ENCODE results near the gene DMXL1. TPM values are rescaled to one million over a fixed set of nuclear protein-coding genes. Genes with fewer than 3 reads are reported as not detected.

The DMXL1 gene
- polyA plus RNA-seq, 2 donors: 9.3 to 14.2 TPM

- H3K27ac ChIP-seq (ENCODE audit: low read depth in 2 of 2, low read length in 1 of 2): no peak overlapping the region
- 95 to 97% methylated on average over 2 of the region's 2 CpGs for WGBS, 2 donors
- H3K4me1 ChIP-seq (ENCODE audit: control insufficient read depth in 2 of 2, insufficient read depth in 2 of 2, low read length in 1 of 2): peaks cover 2 to 7% of the 10 kb centered on the region in 2 donors
- H3K36me3 ChIP-seq (ENCODE audit: control insufficient read depth in 2 of 2, insufficient read depth in 2 of 2, low read length in 1 of 2): no peaks in the 10 kb centered on the region
- H3K27me3 ChIP-seq (ENCODE audit: control insufficient read depth in 1 of 2, insufficient read depth in 2 of 2, low read length in 2 of 2): no peaks in the 10 kb centered on the region
- no peaks in the 10 kb centered on the region for H3K9me3 ChIP-seq (ENCODE audit: control insufficient read depth in 2 of 2, insufficient read depth in 1 of 2, low read depth in 1 of 2, low read length in 1 of 2)
- H3K4me3 ChIP-seq (ENCODE audit: low read depth in 1 of 2, low read length in 2 of 2): no peak overlapping the region
These were observed 211.7 kb downstream of the DMXL1 start for GRCh38 chr5:119282628-119283027.

GRCh38 chr5:119284031-119284430 lies 213.1 kb downstream of the DMXL1 start:
- Histone ChIP-seq H3K4me1 (ENCODE audit: control insufficient read depth in 2 of 2, insufficient read depth in 2 of 2, low read length in 1 of 2) (peaks cover 0 to 4% of the 10 kb centered on the region in 2 donors), H3K27me3 (ENCODE audit: control insufficient read depth in 1 of 2, insufficient read depth in 2 of 2, low read length in 2 of 2) (no peaks in the 10 kb centered on the region), H3K9me3 (ENCODE audit: control insufficient read depth in 2 of 2, insufficient read depth in 1 of 2, low read depth in 1 of 2, low read length in 1 of 2) (no peaks in the 10 kb centered on the region), H3K36me3 (ENCODE audit: control insufficient read depth in 2 of 2, insufficient read depth in 2 of 2, low read length in 1 of 2) (no peaks in the 10 kb centered on the region), H3K4me3 (ENCODE audit: low read depth in 1 of 2, low read length in 2 of 2) (no peak overlapping the region), H3K27ac (ENCODE audit: low read depth in 2 of 2, low read length in 1 of 2) (no peak overlapping the region)
- WGBS, 2 donors: 68 to 74% methylated on average over 1 of the region's 1 CpG

DNA sequence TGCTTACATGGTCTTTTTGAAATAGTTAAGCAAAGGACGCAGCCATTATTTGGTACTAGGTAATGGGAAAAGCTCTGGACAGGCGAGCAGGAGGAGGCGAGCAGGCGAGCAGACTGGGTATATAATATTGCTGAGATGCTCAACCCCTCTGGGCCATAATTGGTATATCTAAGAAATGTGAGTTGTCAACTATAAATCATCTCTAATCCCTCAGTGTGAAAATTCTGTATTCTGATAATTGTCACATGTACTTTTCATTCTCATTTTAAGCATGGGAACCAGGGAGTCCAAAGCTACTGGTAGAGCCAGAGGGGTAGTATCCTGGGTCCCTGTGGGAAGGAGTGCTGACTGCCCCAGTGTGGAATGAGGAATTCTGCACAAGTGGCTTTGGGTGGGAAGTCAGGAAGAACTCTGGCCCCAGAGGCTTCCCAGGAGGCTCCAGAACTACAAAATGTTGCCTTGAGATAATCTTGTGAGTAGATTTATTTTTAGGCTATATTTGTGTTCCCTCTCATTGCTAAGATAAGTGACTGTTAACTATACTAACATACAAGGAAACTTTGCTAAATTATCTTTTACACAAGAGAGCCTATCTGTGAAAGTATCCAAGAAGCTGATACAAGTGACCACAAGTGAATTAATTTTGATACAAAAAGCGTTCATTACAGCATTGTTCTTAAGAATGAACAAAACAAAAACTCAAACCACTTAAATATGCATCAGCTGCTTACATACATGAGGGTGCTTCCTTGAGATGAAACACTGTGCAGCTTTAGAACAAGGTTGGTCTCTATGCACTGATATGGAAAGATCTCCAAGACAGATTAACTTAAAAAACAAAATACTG lies 214.4 kb downstream of the DMXL1 start:
- no peak overlapping the region for H3K4me3 ChIP-seq (ENCODE audit: low read depth in 1 of 2, low read length in 2 of 2)
- H3K27me3 ChIP-seq (ENCODE audit: control insufficient read depth in 1 of 2, insufficient read depth in 2 of 2, low read length in 2 of 2): no peaks in the 10 kb centered on the region
- H3K27ac ChIP-seq (ENCODE audit: low read depth in 2 of 2, low read length in 1 of 2): no peak overlapping the region
- no peaks in the 10 kb centered on the region for H3K36me3 ChIP-seq (ENCODE audit: control insufficient read depth in 2 of 2, insufficient read depth in 2 of 2, low read length in 1 of 2)
- 88% methylated on average over 5 of the region's 5 CpGs for WGBS, 2 donors
- no peaks in the 10 kb centered on the region for H3K9me3 ChIP-seq (ENCODE audit: control insufficient read depth in 2 of 2, insufficient read depth in 1 of 2, low read depth in 1 of 2, low read length in 1 of 2)
- H3K4me1 ChIP-seq (ENCODE audit: control insufficient read depth in 2 of 2, insufficient read depth in 2 of 2, low read length in 1 of 2): peaks cover 2 to 4% of the 10 kb centered on the region in 2 donors

GRCh38 chr5:119286511-119287488 lies 215.9 kb downstream of the DMXL1 start:
- no peaks in the 10 kb centered on the region for H3K9me3 ChIP-seq (ENCODE audit: control insufficient read depth in 2 of 2, insufficient read depth in 1 of 2, low read depth in 1 of 2, low read length in 1 of 2)
- WGBS, 2 donors: 90% methylated on average over 8 of the region's 8 CpGs
- H3K4me3 ChIP-seq (ENCODE audit: low read depth in 1 of 2, low read length in 2 of 2): no peak overlapping the region
- H3K36me3 ChIP-seq (ENCODE audit: control insufficient read depth in 2 of 2, insufficient read depth in 2 of 2, low read length in 1 of 2): no peaks in the 10 kb centered on the region
- peaks cover 4% of the 10 kb centered on the region in 2 donors for H3K4me1 ChIP-seq (ENCODE audit: control insufficient read depth in 2 of 2, insufficient read depth in 2 of 2, low read length in 1 of 2)
- no peak overlapping the region for H3K27ac ChIP-seq (ENCODE audit: low read depth in 2 of 2, low read length in 1 of 2)
- H3K27me3 ChIP-seq (ENCODE audit: control insufficient read depth in 1 of 2, insufficient read depth in 2 of 2, low read length in 2 of 2): no peaks in the 10 kb centered on the region

DNA sequence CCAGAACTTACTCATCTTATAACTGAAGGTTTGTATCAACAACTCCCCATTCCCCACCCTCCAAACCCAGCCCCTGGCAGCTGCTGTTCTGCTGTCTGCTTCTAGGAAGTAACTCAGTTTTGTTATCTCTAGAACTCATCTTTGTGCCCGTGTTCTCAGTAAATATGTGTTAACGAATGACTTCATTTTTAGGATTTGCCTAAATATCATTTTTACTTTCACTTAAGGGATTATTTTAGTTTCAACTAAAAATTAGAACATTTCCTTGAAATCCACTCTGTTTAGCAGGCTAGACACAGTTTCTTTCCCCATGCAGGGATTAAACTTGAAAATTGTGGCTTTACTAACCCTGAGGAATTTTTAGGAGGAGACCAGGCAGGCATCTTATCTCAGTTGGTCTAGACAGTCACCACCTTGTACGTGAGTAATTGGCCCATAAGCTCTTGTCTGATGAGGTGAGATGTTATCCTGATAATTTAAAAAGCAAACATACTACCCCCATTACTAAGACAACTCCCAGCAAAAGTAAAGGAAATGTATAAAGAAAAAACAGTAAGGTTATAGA lies 216.7 kb downstream of the DMXL1 start:
- H3K36me3 ChIP-seq (ENCODE audit: control insufficient read depth in 2 of 2, insufficient read depth in 2 of 2, low read length in 1 of 2): no peaks in the 10 kb centered on the region
- H3K4me1 ChIP-seq (ENCODE audit: control insufficient read depth in 2 of 2, insufficient read depth in 2 of 2, low read length in 1 of 2): peaks cover 4% of the 10 kb centered on the region in 2 donors
- 26 to 33% methylated on average over 3 of the region's 3 CpGs for WGBS, 2 donors
- H3K9me3 ChIP-seq (ENCODE audit: control insufficient read depth in 2 of 2, insufficient read depth in 1 of 2, low read depth in 1 of 2, low read length in 1 of 2): no peaks in the 10 kb centered on the region
- no peak overlapping the region for H3K4me3 ChIP-seq (ENCODE audit: low read depth in 1 of 2, low read length in 2 of 2)
- H3K27ac ChIP-seq (ENCODE audit: low read depth in 2 of 2, low read length in 1 of 2): no peak overlapping the region
- no peaks in the 10 kb centered on the region for H3K27me3 ChIP-seq (ENCODE audit: control insufficient read depth in 1 of 2, insufficient read depth in 2 of 2, low read length in 2 of 2)

- H3K27me3 ChIP-seq (ENCODE audit: control insufficient read depth in 1 of 2, insufficient read depth in 2 of 2, low read length in 2 of 2): no peaks in the 10 kb centered on the region
- peaks cover 4% of the 10 kb centered on the region in 2 donors for H3K4me1 ChIP-seq (ENCODE audit: control insufficient read depth in 2 of 2, insufficient read depth in 2 of 2, low read length in 1 of 2)
- no peak overlapping the region for H3K27ac ChIP-seq (ENCODE audit: low read depth in 2 of 2, low read length in 1 of 2)
- no peaks in the 10 kb centered on the region for H3K36me3 ChIP-seq (ENCODE audit: control insufficient read depth in 2 of 2, insufficient read depth in 2 of 2, low read length in 1 of 2)
- 25 to 32% methylated on average over 2 of the region's 2 CpGs for WGBS, 2 donors
- no peak overlapping the region for H3K4me3 ChIP-seq (ENCODE audit: low read depth in 1 of 2, low read length in 2 of 2)
- H3K9me3 ChIP-seq (ENCODE audit: control insufficient read depth in 2 of 2, insufficient read depth in 1 of 2, low read depth in 1 of 2, low read length in 1 of 2): no peaks in the 10 kb centered on the region
These were observed 217.6 kb downstream of the DMXL1 start for GRCh38 chr5:119288379-119289033.

DNA sequence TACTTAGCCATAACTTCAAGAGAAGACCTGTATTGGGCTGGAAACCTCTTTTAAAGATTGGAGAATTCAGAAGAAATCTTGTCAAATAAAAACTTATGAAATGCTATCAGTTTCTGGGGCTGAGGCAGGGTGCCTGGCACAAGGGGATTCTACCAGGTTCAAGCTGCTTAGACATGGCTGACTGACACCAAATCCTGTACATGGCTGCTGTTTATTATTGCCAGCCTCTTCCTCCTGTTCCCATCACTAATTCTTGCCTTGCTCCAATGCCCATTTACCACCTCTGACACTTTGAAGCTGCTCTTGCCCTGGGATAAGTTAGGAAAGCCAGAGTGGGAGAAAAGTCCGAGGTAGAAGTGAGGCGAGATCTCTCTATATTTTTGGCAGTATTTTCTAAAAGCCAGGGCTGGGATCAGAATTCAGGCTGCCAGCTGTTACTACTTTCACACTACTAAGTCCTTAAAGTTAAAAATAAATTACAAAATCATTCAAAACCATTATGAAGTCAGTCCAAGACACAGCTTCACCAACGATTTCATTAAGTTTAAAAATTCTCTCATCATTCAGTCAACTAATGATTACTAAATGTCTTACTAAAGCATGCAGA lies 218.7 kb downstream of the DMXL1 start:
- Histone ChIP-seq H3K9me3 (ENCODE audit: control insufficient read depth in 2 of 2, insufficient read depth in 1 of 2, low read depth in 1 of 2, low read length in 1 of 2) (no peaks in the 10 kb centered on the region), H3K27me3 (ENCODE audit: control insufficient read depth in 1 of 2, insufficient read depth in 2 of 2, low read length in 2 of 2) (no peaks in the 10 kb centered on the region), H3K36me3 (ENCODE audit: control insufficient read depth in 2 of 2, insufficient read depth in 2 of 2, low read length in 1 of 2) (no peaks in the 10 kb centered on the region), H3K4me3 (ENCODE audit: low read depth in 1 of 2, low read length in 2 of 2) (no peak overlapping the region), H3K27ac (ENCODE audit: low read depth in 2 of 2, low read length in 1 of 2) (no peak overlapping the region), H3K4me1 (ENCODE audit: control insufficient read depth in 2 of 2, insufficient read depth in 2 of 2, low read length in 1 of 2) (peaks cover 4% of the 10 kb centered on the region in 2 donors)
- WGBS, 2 donors: 52 to 60% methylated on average over 3 of the region's 3 CpGs

- no peak overlapping the region for H3K4me3 ChIP-seq (ENCODE audit: low read depth in 1 of 2, low read length in 2 of 2)
- no peak overlapping the region for H3K27ac ChIP-seq (ENCODE audit: low read depth in 2 of 2, low read length in 1 of 2)
- 53 to 61% methylated on average over 3 of the region's 3 CpGs for WGBS, 2 donors
- H3K27me3 ChIP-seq (ENCODE audit: control insufficient read depth in 1 of 2, insufficient read depth in 2 of 2, low read length in 2 of 2): no peaks in the 10 kb centered on the region
- H3K36me3 ChIP-seq (ENCODE audit: control insufficient read depth in 2 of 2, insufficient read depth in 2 of 2, low read length in 1 of 2): no peaks in the 10 kb centered on the region
- peaks cover 2 to 4% of the 10 kb centered on the region in 2 donors for H3K4me1 ChIP-seq (ENCODE audit: control insufficient read depth in 2 of 2, insufficient read depth in 2 of 2, low read length in 1 of 2)
- H3K9me3 ChIP-seq (ENCODE audit: control insufficient read depth in 2 of 2, insufficient read depth in 1 of 2, low read depth in 1 of 2, low read length in 1 of 2): no peaks in the 10 kb centered on the region
These were observed 219.3 kb downstream of the DMXL1 start for GRCh38 chr5:119290161-119290569.

- Histone ChIP-seq H3K27me3 (ENCODE audit: control insufficient read depth in 1 of 2, insufficient read depth in 2 of 2, low read length in 2 of 2) (no peaks in the 10 kb centered on the region), H3K27ac (ENCODE audit: low read depth in 2 of 2, low read length in 1 of 2) (no peak overlapping the region)
- 97 to 100% methylated on average over 2 of the region's 2 CpGs for WGBS, 2 donors
These were observed 219.7 kb downstream of the DMXL1 start for GRCh38 chr5:119290607-119291006.

More at GRCh38 chr5:119290607-119291006, 219.7 kb downstream of the DMXL1 start:
- Histone ChIP-seq H3K36me3 (ENCODE audit: control insufficient read depth in 2 of 2, insufficient read depth in 2 of 2, low read length in 1 of 2) (no peaks in the 10 kb centered on the region), H3K4me3 (ENCODE audit: low read depth in 1 of 2, low read length in 2 of 2) (no peak overlapping the region), H3K4me1 (ENCODE audit: control insufficient read depth in 2 of 2, insufficient read depth in 2 of 2, low read length in 1 of 2) (peaks cover 0 to 4% of the 10 kb centered on the region in 2 donors), H3K9me3 (ENCODE audit: control insufficient read depth in 2 of 2, insufficient read depth in 1 of 2, low read depth in 1 of 2, low read length in 1 of 2) (no peaks in the 10 kb centered on the region)

Measured in esophagus (tissue), 2 donors.